Tibial nerve (tissue), 4 donors: Measurements from ENCODE around the gene LRRC47. TPM values are rescaled to one million over a fixed set of nuclear protein-coding genes. Genes with fewer than 3 reads are reported as not detected.
A peak's percentile ranks its signal among the peaks of the same experiment; 100 is the strongest.

Experiments
- DNase-seq, 2 donors: peaks; one replicate each; pipeline ENCODE4 v3.0.0-alpha.2; 2019; ENCODE audit warnings: low spot score in 2 of 2
- H3K27ac ChIP-seq, 4 donors: fragments of 200-600 bp; sonication (generic) in 3 of 4; one replicate each; pipeline ENCODE4 v1.5.1; 2017 to 2019; ENCODE audit warnings: mild to moderate bottlenecking in 1 of 4
- H3K27me3 ChIP-seq, 2 donors: fragments of 200-600 bp; sonication (generic) in 1 of 2; one replicate each; pipeline versions ENCODE4 v1.5.1 to v1.6.0; 2017 to 2019
- H3K36me3 ChIP-seq, 3 donors: fragments of 200-600 bp; sonication (generic); one replicate each; pipeline ENCODE4 v1.5.1; 2018 to 2019
- H3K4me1 ChIP-seq, 4 donors: fragments of 200-600 bp; sonication (generic) in 3 of 4; one replicate each; pipeline ENCODE4 v1.5.1; 2017 to 2019
- H3K4me3 ChIP-seq, 4 donors: fragments of 200-600 bp; sonication (generic) in 3 of 4; one replicate each; pipeline ENCODE4 v1.5.1; 2017 to 2019; ENCODE audit warnings: mild to moderate bottlenecking in 1 of 4, moderate library complexity in 1 of 4
- H3K9me3 ChIP-seq, 4 donors: fragments of 200-600 bp; sonication (generic) in 3 of 4; one replicate each; pipeline ENCODE4 v1.5.1; 2017 to 2019
- CTCF ChIP-seq, 5 experiments: fragments of 200-600 bp in 3 of 5; fragments of 450-650 bp in 2 of 5; sonication (generic) in 3 of 5; IDR thresholded peaks; one replicate each; pipeline ENCODE4 v1.5.1; 2016 to 2019; ENCODE audit warnings: antibody characterized with exemption in 5 of 5, mild to moderate bottlenecking in 3 of 5, moderate library complexity in 2 of 5
- EP300 ChIP-seq, 2 donors: sonication (generic); formaldehyde crosslinking; IDR thresholded peaks; one replicate each; pipeline ENCODE4 v1.6.1; 2017; ENCODE audit warnings: antibody characterized with exemption in 2 of 2, mild to moderate bottlenecking in 1 of 2
- POLR2A ChIP-seq, 2 donors: fragments of 450-650 bp; IDR thresholded peaks; one replicate each; pipeline ENCODE4 v1.6.1; 2017; ENCODE audit warnings: antibody characterized with exemption in 2 of 2, mild to moderate bottlenecking in 2 of 2, moderate library complexity in 2 of 2
- WGBS, 2 donors: methylation state at CpG; one replicate each; pipeline ENCODE4 v1.1.5; 2018; 5-methylcytosine and 5-hydroxymethylcytosine counted together
- total RNA-seq, 4 donors: library from RNA; depleted of rRNA; stranded (reverse); fragments of >200 nt; gene quantifications; one replicate each; pipeline ENCODE4 v1.1.0, GENCODE V29; 2016

LRRC47 gene
- total RNA-seq, 4 donors from 2014 or later = 40.8 to 46.3 (median 42.6) TPM

GRCh38 chr1:3778590-3779264 is 17.6 kb downstream of the LRRC47 start:
- no peaks in the 10 kb centered on the region for H3K9me3 ChIP-seq
- peak overlapping the region in 1 of 4 donors; percentile 24 for H3K27ac ChIP-seq
- peaks cover 0 to 26% (median 23%) of the 10 kb centered on the region in 4 donors for H3K4me1 ChIP-seq
- H3K4me3 ChIP-seq = no peak overlapping the region
- no peak for TF ChIP-seq EP300 (IDR thresholded peaks at IDR 0.05)
- TF ChIP-seq CTCF (IDR thresholded peaks at IDR 0.05) = no peak
- no peak for TF ChIP-seq POLR2A (IDR thresholded peaks at IDR 0.05)
- H3K36me3 ChIP-seq = peaks cover 0 to 68% (median 33%) of the 10 kb centered on the region in 3 donors
- DNase-seq = no peak
- no peaks in the 10 kb centered on the region for H3K27me3 ChIP-seq
- 76 to 79% methylated on average over 9 to 13 of the region's 14 CpGs for WGBS, 2 donors

- Histone ChIP-seq H3K36me3 (peaks cover 0 to 60% (median 33%) of the 10 kb centered on the region in 3 donors), H3K4me3 (no peak overlapping the region)
- WGBS, 2 donors = 74 to 88% methylated on average over 13 of the region's 20 CpGs
These were observed 18.4 kb downstream of the LRRC47 start for GRCh38 chr1:3777647-3778589.

GRCh38 chr1:3777078-3777547 is 19.2 kb downstream of the LRRC47 start:
- TF ChIP-seq CTCF (IDR thresholded peaks at IDR 0.05) = no peak
- TF ChIP-seq POLR2A (IDR thresholded peaks at IDR 0.05) = no peak
- no peak for TF ChIP-seq EP300 (IDR thresholded peaks at IDR 0.05)
- Histone ChIP-seq H3K27ac (no peak overlapping the region), H3K36me3 (peaks cover 0 to 51% (median 29%) of the 10 kb centered on the region in 3 donors), H3K27me3 (no peaks in the 10 kb centered on the region), H3K4me3 (no peak overlapping the region), H3K9me3 (no peaks in the 10 kb centered on the region), H3K4me1 (peaks cover 0 to 40% (median 32%) of the 10 kb centered on the region in 4 donors)
- no peak for DNase-seq
- 66 to 88% methylated on average over 6 to 10 of the region's 10 CpGs for WGBS, 2 donors

More at GRCh38 chr1:3777647-3778589, 18.4 kb downstream of the LRRC47 start:
- H3K4me1 ChIP-seq = peaks cover 0 to 34% (median 29%) of the 10 kb centered on the region in 4 donors
- TF ChIP-seq CTCF (IDR thresholded peaks at IDR 0.05) (no peak), POLR2A (IDR thresholded peaks at IDR 0.05) (no peak)
- no peak overlapping the region for H3K27ac ChIP-seq
- no peaks in the 10 kb centered on the region for H3K9me3 ChIP-seq
- no peak for DNase-seq
- H3K27me3 ChIP-seq = no peaks in the 10 kb centered on the region

- Histone ChIP-seq H3K36me3 (peaks cover 0 to 44% (median 22%) of the 10 kb centered on the region in 3 donors), H3K9me3 (no peaks in the 10 kb centered on the region), H3K27ac (no peak overlapping the region), H3K4me1 (peaks cover 0 to 47% (median 39%) of the 10 kb centered on the region in 4 donors), H3K27me3 (no peaks in the 10 kb centered on the region), H3K4me3 (no peak overlapping the region)
- DNase-seq = no peak
- no peak for TF ChIP-seq CTCF (IDR thresholded peaks at IDR 0.05)
- TF ChIP-seq POLR2A (IDR thresholded peaks at IDR 0.05) = no peak
- no peak for TF ChIP-seq EP300 (IDR thresholded peaks at IDR 0.05)
- WGBS, 2 donors = 76 to 86% methylated on average over 10 to 14 of the region's 21 CpGs
These were observed 19.9 kb downstream of the LRRC47 start for GRCh38 chr1:3776231-3776961.
